ENCODE data around the gene SORBS1. TPM values are rescaled to one million over a fixed set of nuclear protein-coding genes. Genes with fewer than 3 reads are reported as not detected.

The SORBS1 gene
- total RNA-seq, 2 donors from 2014 or later = 56.8 to 79.1 TPM

DNA sequence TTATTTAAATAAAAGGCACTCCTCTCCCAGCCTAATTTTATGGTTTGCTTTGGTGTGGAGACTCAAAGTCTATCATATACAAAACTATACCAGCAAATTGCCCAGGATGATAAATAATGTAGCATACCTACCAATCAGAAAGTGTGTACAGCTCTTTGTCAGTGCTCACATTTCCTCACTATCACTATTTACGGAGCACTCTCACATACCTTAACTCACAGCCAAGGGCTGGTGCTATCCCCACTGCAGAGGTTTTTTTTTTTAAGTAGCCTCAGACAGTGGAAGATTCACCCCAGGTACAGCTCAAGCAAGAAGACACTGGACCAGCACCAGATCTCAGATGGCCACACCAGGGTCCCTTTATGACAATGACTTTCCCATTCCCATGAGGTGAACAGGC, 272.9 kb downstream of the SORBS1 start:
- no peak for DNase-seq
- Histone ChIP-seq H3K27me3 (no peaks in the 10 kb centered on the region), H3K27ac (no peak overlapping the region), H3K9me3 (no peaks in the 10 kb centered on the region), H3K4me1 (peaks cover 33% of the 10 kb centered on the region), H3K36me3 (replicated peaks in 1 of 2; ENCODE audit: insufficient read depth in 1 of 2, low read depth in 2 of 2) (no peaks in the 10 kb centered on the region), H3K4me3 (no peak overlapping the region)
- 67 to 77% methylated on average over 1 of the region's 1 CpG for WGBS, 2 donors
- intact Hi-C loops (cut with DNase I) = no loop called here
- TF ChIP-seq CTCF (IDR thresholded peaks at IDR 0.05) (no peak), POLR2A (IDR thresholded peaks at IDR 0.05) (no peak)
- ATAC-seq = no peak

DNA sequence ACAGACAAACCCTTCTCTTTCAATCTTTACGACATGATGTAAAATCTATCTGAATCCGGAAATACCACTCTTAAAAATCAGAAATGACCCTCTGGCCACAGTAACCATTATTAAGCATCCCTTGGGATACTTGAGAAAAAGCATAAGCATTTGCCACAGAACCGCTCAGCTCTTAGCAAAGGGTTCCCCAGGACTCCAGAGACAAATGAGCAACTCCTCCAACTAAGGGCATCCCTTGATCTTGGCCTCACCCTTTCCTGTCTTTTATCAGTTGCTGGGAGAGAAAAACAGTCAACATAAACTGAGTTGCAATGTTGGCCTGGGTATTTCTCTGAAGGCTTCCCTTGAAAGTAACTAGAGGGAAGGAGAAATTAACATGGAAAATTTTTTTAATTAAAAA, 273.9 kb downstream of the SORBS1 start:
- Histone ChIP-seq H3K27ac (no peak overlapping the region), H3K9me3 (no peaks in the 10 kb centered on the region), H3K4me3 (no peak overlapping the region), H3K36me3 (replicated peaks in 1 of 2; ENCODE audit: insufficient read depth in 1 of 2, low read depth in 2 of 2) (no peaks in the 10 kb centered on the region), H3K4me1 (peaks cover 33% of the 10 kb centered on the region), H3K27me3 (no peaks in the 10 kb centered on the region)
- no peak for ATAC-seq
- intact Hi-C loops (cut with DNase I) = no loop called here
- 59 to 71% methylated on average over 3 of the region's 3 CpGs for WGBS, 2 donors
- TF ChIP-seq POLR2A (IDR thresholded peaks at IDR 0.05) (no peak), CTCF (IDR thresholded peaks at IDR 0.05) (no peak)
- DNase-seq = no peak

GRCh38 chr10:95286707-95287106, 274.5 kb downstream of the SORBS1 start:
- H3K4me3 ChIP-seq = no peak overlapping the region
- 67 to 93% methylated on average over 1 of the region's 1 CpG for WGBS, 2 donors
- TF ChIP-seq POLR2A (IDR thresholded peaks at IDR 0.05) (no peak), CTCF (IDR thresholded peaks at IDR 0.05) (no peak)
- no peaks in the 10 kb centered on the region for H3K27me3 ChIP-seq
- ATAC-seq (no peak), DNase-seq (no peak)
- no peaks in the 10 kb centered on the region for H3K9me3 ChIP-seq
- peaks cover 33% of the 10 kb centered on the region for H3K4me1 ChIP-seq
- no peak overlapping the region for H3K27ac ChIP-seq
- H3K36me3 ChIP-seq (replicated peaks in 1 of 2; ENCODE audit: insufficient read depth in 1 of 2, low read depth in 2 of 2) = no peaks in the 10 kb centered on the region
- intact Hi-C loops (cut with DNase I) = no loop called here

DNA sequence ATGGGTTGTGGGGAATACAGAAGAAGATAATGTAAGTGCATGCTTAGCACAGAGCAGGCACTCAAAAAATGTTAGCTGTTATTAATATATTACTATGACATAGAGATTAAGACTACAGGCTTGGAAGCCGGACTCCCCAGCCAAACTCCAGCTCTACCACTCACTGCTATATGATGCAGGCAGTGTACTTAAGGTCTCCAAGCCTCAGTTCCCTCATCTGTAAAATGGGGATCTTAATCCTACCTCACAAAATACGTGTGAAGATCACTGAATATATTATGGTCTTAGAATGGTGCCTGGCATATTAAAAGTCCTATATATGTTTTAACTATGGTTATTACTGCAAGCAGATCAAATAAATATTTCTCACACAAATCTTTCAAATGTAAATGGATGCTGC, 275.6 kb downstream of the SORBS1 start:
- intact Hi-C loops (cut with DNase I) = no loop called here
- Histone ChIP-seq H3K27me3 (no peaks in the 10 kb centered on the region), H3K4me1 (peaks cover 33% of the 10 kb centered on the region), H3K4me3 (no peak overlapping the region), H3K36me3 (replicated peaks in 1 of 2; ENCODE audit: insufficient read depth in 1 of 2, low read depth in 2 of 2) (no peaks in the 10 kb centered on the region), H3K9me3 (no peaks in the 10 kb centered on the region), H3K27ac (no peak overlapping the region)
- WGBS, 2 donors = 86 to 91% methylated on average over 2 of the region's 2 CpGs
- no peak for TF ChIP-seq POLR2A (IDR thresholded peaks at IDR 0.05)
- TF ChIP-seq CTCF (IDR thresholded peaks at IDR 0.05) = no peak
- ATAC-seq (no peak), DNase-seq (no peak)

GRCh38 chr10:95284807-95285206, 276.4 kb downstream of the SORBS1 start:
- no peaks in the 10 kb centered on the region for H3K36me3 ChIP-seq (replicated peaks in 1 of 2; ENCODE audit: insufficient read depth in 1 of 2, low read depth in 2 of 2)
- WGBS, 2 donors = 89% methylated on average over 3 of the region's 3 CpGs
- DNase-seq = no peak
- H3K27me3 ChIP-seq = no peaks in the 10 kb centered on the region
- no peak overlapping the region for H3K4me3 ChIP-seq
- intact Hi-C loops (cut with DNase I) = no loop called here
- peaks cover 31% of the 10 kb centered on the region for H3K4me1 ChIP-seq
- H3K27ac ChIP-seq = no peak overlapping the region
- no peak for TF ChIP-seq CTCF (IDR thresholded peaks at IDR 0.05)
- TF ChIP-seq POLR2A (IDR thresholded peaks at IDR 0.05) = no peak
- no peak for ATAC-seq
- H3K9me3 ChIP-seq = no peaks in the 10 kb centered on the region

Measured in body of pancreas (tissue), 4 donors.